SU-DHL-6 (cell line): ENCODE data around the gene INSIG2.

Experiments
- H2AFZ ChIP-seq: fragments of 200-600 bp; sonication (generic); 2 replicates; pipeline ENCODE4 v1.6.1; 2014; ENCODE audit warnings: low read depth, mild to moderate bottlenecking, moderate library complexity, mixed read lengths, antibody characterized with exemption, low read length; ENCODE audit not compliant: severe bottlenecking
- H3F3A ChIP-seq: fragments of 200-600 bp; shearing (Covaris generic); 2 replicates; pipeline ENCODE4 v1.6.0; 2016; ENCODE audit warnings: antibody characterized with exemption, mild to moderate bottlenecking; ENCODE audit not compliant: insufficient read depth
- H3K27ac ChIP-seq: fragments of 200-600 bp; sonication (generic); 2 replicates; pipeline ENCODE4 v1.5.1; 2016; ENCODE audit warnings: low read depth, mild to moderate bottlenecking, low read length, moderate library complexity, mixed read lengths
- H3K27me3 ChIP-seq: fragments of 200-600 bp; sonication (generic), shearing (Covaris generic); 2 replicates; pipeline ENCODE4 v1.6.0; 2014; ENCODE audit warnings: mild to moderate bottlenecking, low read length
- H3K36me3 ChIP-seq: fragments of 200-600 bp; sonication (generic); 2 replicates; pipeline ENCODE4 v1.6.1; 2014; ENCODE audit warnings: mild to moderate bottlenecking, low read length, mixed read lengths
- H3K4me2 ChIP-seq: fragments of 300-600, 200-600 bp; shearing (Covaris generic), sonication (generic); 2 replicates; pipeline ENCODE4 v1.6.0; 2014; ENCODE audit warnings: low read length, low read depth, mild to moderate bottlenecking; ENCODE audit not compliant: poor library complexity, severe bottlenecking
- H3K4me3 ChIP-seq: fragments of 200-600 bp; sonication (generic); 2 replicates; pipeline ENCODE4 v1.5.1; 2014; ENCODE audit warnings: antibody characterized with exemption, low read length, mild to moderate bottlenecking, mixed read lengths; ENCODE audit not compliant: insufficient read depth, poor library complexity, severe bottlenecking
- H3K79me2 ChIP-seq: fragments of 200-600 bp; sonication (generic); 2 replicates; pipeline ENCODE4 v1.6.1; 2014; ENCODE audit warnings: mild to moderate bottlenecking, low read length, moderate library complexity; ENCODE audit not compliant: insufficient read depth
- H3K9ac ChIP-seq: fragments of 200-600 bp; sonication (generic); 2 replicates; pipeline ENCODE4 v1.7.0; 2014; ENCODE audit warnings: mild to moderate bottlenecking, low read length
- H3K9me2 ChIP-seq: fragments of 200-600 bp; sonication (generic); replicated peaks from 2 replicates; pipeline ENCODE4 v1.6.1; 2014; ENCODE audit warnings: low read length; ENCODE audit not compliant: insufficient read depth
- H3K9me3 ChIP-seq: fragments of 200-600 bp; sonication (generic); 2 replicates; pipeline ENCODE4 v1.6.1; 2014; ENCODE audit warnings: low read length, mixed read lengths; ENCODE audit not compliant: insufficient read depth
- H4K20me1 ChIP-seq: fragments of 200-600 bp; sonication (generic); 2 replicates; pipeline ENCODE4 v1.6.1; 2014; ENCODE audit warnings: low read depth, mild to moderate bottlenecking, antibody characterized with exemption, low read length, moderate library complexity, mixed read lengths
- EZH2phosphoT487 ChIP-seq: fragments of 200-600 bp; sonication (generic), shearing (Covaris generic); conservative IDR thresholded peaks from 2 replicates; pipeline ENCODE4 v1.6.1; 2018; ENCODE audit warnings: mild to moderate bottlenecking, antibody characterized with exemption, low read length, moderate library complexity, mixed read lengths
- TF ChIP-seq, protein P1 (sequence below): fragments of 200-600 bp; sonication (generic); IDR thresholded peaks from one replicate; pipeline ENCODE4 v1.5.1; 2017; ENCODE audit warnings: antibody characterized with exemption, mild to moderate bottlenecking, low read length, moderate library complexity; ENCODE audit not compliant: insufficient read depth, poor library complexity, severe bottlenecking

INSIG2 gene

DNA sequence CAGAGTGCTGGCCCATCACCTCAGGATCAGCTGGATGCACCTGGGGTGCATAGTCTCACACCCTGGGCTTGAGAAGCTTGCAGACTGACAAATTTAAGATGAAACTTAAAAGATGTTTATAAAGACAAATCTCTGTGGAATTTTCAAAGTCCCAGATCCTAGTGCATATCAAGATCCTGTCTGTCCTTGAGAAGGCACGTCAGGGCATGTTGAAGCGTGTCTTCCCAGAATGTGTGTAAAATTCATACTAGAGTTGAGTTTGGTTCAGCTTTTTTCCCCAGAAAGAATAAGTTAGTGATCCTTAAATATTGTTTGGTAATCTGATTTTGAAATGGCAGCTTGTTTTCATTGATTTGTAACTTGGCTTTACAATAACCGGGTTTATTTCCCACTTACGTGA, 27.5 kb downstream of the INSIG2 start:
- H3K4me3 ChIP-seq = no peak overlapping the region
- no peaks in the 10 kb centered on the region for H3K79me2 ChIP-seq
- TF ChIP-seq, protein P1, sequence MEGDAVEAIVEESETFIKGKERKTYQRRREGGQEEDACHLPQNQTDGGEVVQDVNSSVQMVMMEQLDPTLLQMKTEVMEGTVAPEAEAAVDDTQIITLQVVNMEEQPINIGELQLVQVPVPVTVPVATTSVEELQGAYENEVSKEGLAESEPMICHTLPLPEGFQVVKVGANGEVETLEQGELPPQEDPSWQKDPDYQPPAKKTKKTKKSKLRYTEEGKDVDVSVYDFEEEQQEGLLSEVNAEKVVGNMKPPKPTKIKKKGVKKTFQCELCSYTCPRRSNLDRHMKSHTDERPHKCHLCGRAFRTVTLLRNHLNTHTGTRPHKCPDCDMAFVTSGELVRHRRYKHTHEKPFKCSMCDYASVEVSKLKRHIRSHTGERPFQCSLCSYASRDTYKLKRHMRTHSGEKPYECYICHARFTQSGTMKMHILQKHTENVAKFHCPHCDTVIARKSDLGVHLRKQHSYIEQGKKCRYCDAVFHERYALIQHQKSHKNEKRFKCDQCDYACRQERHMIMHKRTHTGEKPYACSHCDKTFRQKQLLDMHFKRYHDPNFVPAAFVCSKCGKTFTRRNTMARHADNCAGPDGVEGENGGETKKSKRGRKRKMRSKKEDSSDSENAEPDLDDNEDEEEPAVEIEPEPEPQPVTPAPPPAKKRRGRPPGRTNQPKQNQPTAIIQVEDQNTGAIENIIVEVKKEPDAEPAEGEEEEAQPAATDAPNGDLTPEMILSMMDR = no peak
- TF ChIP-seq EZH2phosphoT487 = no peak
- no peak overlapping the region for H3K27ac ChIP-seq
- H3K4me2 ChIP-seq = no peak overlapping the region
- H3K36me3 ChIP-seq = no peaks in the 10 kb centered on the region
- no peak overlapping the region for H3K9ac ChIP-seq
- H3K9me3 ChIP-seq = no peaks in the 10 kb centered on the region
- H3K9me2 ChIP-seq = no peaks in the 10 kb centered on the region
- H2AFZ ChIP-seq = no peak overlapping the region
- no peaks in the 10 kb centered on the region for H3K27me3 ChIP-seq
- H4K20me1 ChIP-seq = no peaks in the 10 kb centered on the region
- H3F3A ChIP-seq = no peaks in the 10 kb centered on the region

DNA sequence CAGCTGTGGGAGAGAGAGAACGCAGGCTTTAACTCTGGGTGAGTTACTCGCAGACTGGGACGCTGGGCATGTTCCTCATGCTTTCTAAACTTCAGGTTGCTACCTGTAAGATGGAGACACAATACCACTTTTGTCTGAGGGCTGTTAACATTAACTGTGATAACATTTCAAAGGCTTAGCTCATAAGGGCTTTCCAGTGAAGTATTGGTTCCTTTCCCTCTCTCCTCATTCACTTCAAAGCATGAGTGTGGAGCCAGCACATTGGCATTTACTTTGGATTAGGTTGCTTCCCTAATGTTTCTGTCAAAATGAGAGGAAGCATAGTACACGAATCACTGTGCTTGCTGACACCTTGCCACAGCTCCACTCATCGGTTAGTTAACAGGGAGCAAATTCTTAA, 30.2 kb downstream of the INSIG2 start:
- no peak overlapping the region for H3K27ac ChIP-seq
- no peak for TF ChIP-seq EZH2phosphoT487
- TF ChIP-seq, protein P1 = no peak
- no peaks in the 10 kb centered on the region for H3K9me3 ChIP-seq
- no peak overlapping the region for H3K4me2 ChIP-seq
- no peak overlapping the region for H3K9ac ChIP-seq
- no peak overlapping the region for H2AFZ ChIP-seq
- no peaks in the 10 kb centered on the region for H3K9me2 ChIP-seq
- no peaks in the 10 kb centered on the region for H3K27me3 ChIP-seq
- H3K4me3 ChIP-seq = no peak overlapping the region
- no peaks in the 10 kb centered on the region for H3K36me3 ChIP-seq
- no peaks in the 10 kb centered on the region for H4K20me1 ChIP-seq
- no peaks in the 10 kb centered on the region for H3F3A ChIP-seq
- no peaks in the 10 kb centered on the region for H3K79me2 ChIP-seq

GRCh38 chr2:118119158-118119727, 31.0 kb downstream of the INSIG2 start:
- Histone ChIP-seq H3F3A (no peaks in the 10 kb centered on the region), H2AFZ (no peak overlapping the region), H3K4me2 (no peak overlapping the region), H3K4me3 (no peak overlapping the region), H4K20me1 (no peaks in the 10 kb centered on the region), H3K9ac (no peak overlapping the region), H3K79me2 (no peaks in the 10 kb centered on the region), H3K36me3 (no peaks in the 10 kb centered on the region), H3K9me2 (no peaks in the 10 kb centered on the region), H3K27ac (no peak overlapping the region), H3K9me3 (no peaks in the 10 kb centered on the region), H3K27me3 (no peaks in the 10 kb centered on the region)
- no peak for TF ChIP-seq EZH2phosphoT487
- TF ChIP-seq, protein P1 = no peak
